HCT116 (cell line): ENCODE data around the gene DHRS2. TPM values are rescaled to one million over a fixed set of nuclear protein-coding genes. Genes with fewer than 3 reads are reported as not detected.

Experiments used
- ATAC-seq: fragments of 200-7000 bp; cut with Tn5 transposase; 2 replicates; pipeline ENCODE4 v1.9.1; 2020; ENCODE audit warnings: mild to moderate bottlenecking, moderate library complexity
- BruUV-seq: library from RNA; stranded (reverse); fragments of 400-500 nt; replicated peaks from 2 replicates; lab custom pipeline; 2021; lab: Mats Ljungman, UMichigan
- CTCF ChIA-PET: fragments of 300-600 bp; sonication (Branson Sonifier 250); formaldehyde crosslinking; loops from one replicate; lab custom pipeline; 2021; ENCODE audit warnings: antibody characterized with exemption; lab: Charles Lee
- POLR2A ChIA-PET: fragments of 300-600, 350-600 bp; sonication (Branson Sonifier 250); formaldehyde crosslinking; loops from one replicate; lab custom pipeline; 2021; ENCODE audit warnings: antibody characterized with exemption; lab: Charles Lee
- RAD21 ChIA-PET, 2 experiments: fragments of 300-600 bp; sonication (Branson Sonifier 250); formaldehyde crosslinking; loops; one replicate each; lab custom pipeline; 2023; ENCODE audit warnings: low total read pairs in 2 of 2; ENCODE audit not compliant: uncharacterized antibody in 2 of 2, unreplicated experiment in 2 of 2, low non-redundant PET in 1 of 2; lab: Charles Lee
- DNase-seq: peaks from one replicate; pipeline ENCODE4 v3.0.0-alpha.2; 2010; ENCODE audit warnings: low read depth, low spot score
- H2AFZ ChIP-seq: fragments of 200-600 bp; shearing (Covaris generic), sonication (generic); 2 replicates; pipeline ENCODE4 v1.6.1; 2017; ENCODE audit warnings: low read depth, mixed run types, mixed read lengths, antibody characterized with exemption, low read length; ENCODE audit not compliant: poor library complexity, severe bottlenecking
- H3K27ac ChIP-seq: 2 replicates; pipeline ENCODE4 v1.5.1; 2012; ENCODE audit warnings: low read depth, low read length
- H3K27me3 ChIP-seq: fragments of 200-600 bp; sonication (generic); 2 replicates; pipeline ENCODE4 v1.6.1; 2016; ENCODE audit warnings: mixed run types, low read length, mixed read lengths; ENCODE audit not compliant: insufficient read depth
- H3K36me3 ChIP-seq, 2 experiments: fragments of 200-500 bp in 1 of 2; fragments of 200-600 bp in 1 of 2; sonication (Bioruptor generic) in 1 of 2; sonication (generic) in 1 of 2; 2 replicates each; pipeline versions ENCODE4 v1.5.1 to v1.6.1; 2014 to 2016; ENCODE audit warnings: low read length in 2 of 2, inconsistent platforms in 1 of 2, mixed read lengths in 1 of 2, mixed run types in 1 of 2; ENCODE audit not compliant: insufficient read depth in 2 of 2, control insufficient read depth in 1 of 2
- H3K4me1 ChIP-seq, 2 experiments: fragments of 200-600 bp in 1 of 2; sonication (generic) in 1 of 2; 2 replicates each; pipeline versions ENCODE4 v1.5.1 to v1.6.1; 2012 to 2017; ENCODE audit warnings: low read length in 2 of 2, inconsistent platforms in 1 of 2, mild to moderate bottlenecking in 1 of 2, mixed read lengths in 1 of 2, mixed run types in 1 of 2, moderate library complexity in 1 of 2; ENCODE audit not compliant: insufficient read depth in 2 of 2, control insufficient read depth in 1 of 2
- H3K4me2 ChIP-seq: fragments of 200-600 bp; sonication (generic); 2 replicates; pipeline ENCODE4 v1.6.1; 2017; ENCODE audit warnings: mixed run types, low read length, mixed read lengths
- H3K4me3 ChIP-seq, 2 experiments: fragments of 200-600 bp in 1 of 2; sonication (generic) in 1 of 2; replicated peaks in 1 of 2; 2 replicates each; pipeline ENCODE4 v1.5.1; 2011 to 2016; ENCODE audit warnings: low read length in 2 of 2, control low read depth in 1 of 2, low read depth in 1 of 2, mild to moderate bottlenecking in 1 of 2, mixed read lengths in 1 of 2, mixed run types in 1 of 2
- H3K79me2 ChIP-seq: fragments of 200-600 bp; sonication (generic); 2 replicates; pipeline ENCODE4 v1.6.1; 2017; ENCODE audit warnings: mild to moderate bottlenecking, mixed run types, low read length, moderate library complexity, mixed read lengths; ENCODE audit not compliant: insufficient read depth
- H3K9ac ChIP-seq: fragments of 200-600 bp; sonication (generic); 2 replicates; pipeline ENCODE4 v1.6.1; 2016; ENCODE audit warnings: low read length, mixed read lengths
- H3K9me2 ChIP-seq: fragments of 200-600 bp; sonication (generic), shearing (Covaris generic); 2 replicates; pipeline ENCODE4 v1.6.1; 2017; ENCODE audit warnings: mixed run types, mild to moderate bottlenecking, moderate library complexity; ENCODE audit not compliant: insufficient read depth
- H3K9me3 ChIP-seq, 2 experiments: fragments of 200-500 bp in 1 of 2; fragments of 200-600 bp in 1 of 2; sonication (Bioruptor generic) in 1 of 2; sonication (generic) in 1 of 2; 2 replicates each; pipeline ENCODE4 v1.6.1; 2014 to 2017; ENCODE audit warnings: low read length in 2 of 2, mixed read lengths in 2 of 2, inconsistent platforms in 1 of 2, low read depth in 1 of 2, mild to moderate bottlenecking in 1 of 2, mixed run types in 1 of 2, moderate library complexity in 1 of 2; ENCODE audit not compliant: control insufficient read depth in 1 of 2, insufficient read depth in 1 of 2
- H4K20me1 ChIP-seq: fragments of 200-600 bp; sonication (generic), shearing (Covaris generic); 2 replicates; pipeline ENCODE4 v1.6.1; 2017; ENCODE audit warnings: mixed run types, mild to moderate bottlenecking, moderate library complexity; ENCODE audit not compliant: insufficient read depth
- CTCF ChIP-seq, 3 experiments: fragments of 200-600 bp in 1 of 3; sonication (generic) in 1 of 3; IDR thresholded peaks in 2 of 3; conservative IDR thresholded peaks in 1 of 3; 2 replicates each; pipeline ENCODE4 v1.5.1; 2012 to 2017; ENCODE audit warnings: low read depth in 2 of 3, low read length in 2 of 3, antibody characterized with exemption in 1 of 3, borderline replicate concordance in 1 of 3, control low read depth in 1 of 3, mild to moderate bottlenecking in 1 of 3, mixed read lengths in 1 of 3, mixed run types in 1 of 3, moderate library complexity in 1 of 3; ENCODE audit not compliant: insufficient read depth in 1 of 3
- EGR1 ChIP-seq: IDR thresholded peaks from 2 replicates; pipeline ENCODE4 v1.6.1; 2012; ENCODE audit warnings: low read depth
- EZH2 ChIP-seq: fragments of 200-600 bp; sonication (generic); IDR thresholded peaks from 2 replicates; pipeline ENCODE4 v1.6.1; 2017; ENCODE audit warnings: antibody characterized with exemption, mixed run types
- EZH2phosphoT487 ChIP-seq: fragments of 200-600 bp; IDR thresholded peaks from 2 replicates; pipeline ENCODE4 v1.6.1; 2018; ENCODE audit warnings: antibody characterized with exemption, borderline replicate concordance
- JUND ChIP-seq: IDR thresholded peaks from 2 replicates; pipeline ENCODE4 v1.6.1; 2012
- MAX ChIP-seq: IDR thresholded peaks from 2 replicates; pipeline ENCODE4 v1.6.1; 2012
- REST ChIP-seq: IDR thresholded peaks from 2 replicates; pipeline ENCODE4 v1.6.1; 2012; ENCODE audit warnings: low read depth
- SIN3A ChIP-seq: IDR thresholded peaks from 2 replicates; pipeline ENCODE4 v1.6.1; 2012; ENCODE audit warnings: low read depth
- SRF ChIP-seq: IDR thresholded peaks from 2 replicates; pipeline ENCODE4 v1.6.1; 2012; ENCODE audit warnings: low read depth
- ZBTB33 ChIP-seq: IDR thresholded peaks from 2 replicates; pipeline ENCODE4 v1.6.1; 2011; ENCODE audit warnings: mild to moderate bottlenecking, low read length, moderate library complexity; ENCODE audit not compliant: insufficient replicate concordance; ENCODE audit errors: extremely low read depth
- ZNF274 ChIP-seq: fragments of 200-500 bp; sonication (Bioruptor generic); IDR thresholded peaks from 2 replicates; pipeline ENCODE4 v1.6.1; 2014; ENCODE audit warnings: mild to moderate bottlenecking, low read depth, low read length, inconsistent platforms
- intact Hi-C: fragments of 100-400 bp; cut with micrococcal nuclease; formaldehyde crosslinking; loops from 2 replicates; pipeline ENCODE4 v1.10.0; 2022
- total RNA-seq: library from RNA; stranded (reverse); gene quantifications from one replicate; pipeline ENCODE4 v1.2.1, GENCODE V29; 2021; ENCODE audit not compliant: unreplicated experiment

Gene DHRS2
- total RNA-seq, 1 experiment from 2014 or later = 10.0 TPM

- DNase-seq = no peak
- BruUV-seq = no TSS peak
- H3K4me3 ChIP-seq = no peak overlapping the region
- H3K79me2 ChIP-seq = no peaks in the 10 kb centered on the region
- ChIA-PET POLR2A (no interaction called here), CTCF (interaction anchor here (1.0 kb wide), 1 partner anchor 17 kb away, joined by 4 read pairs; no protein-coding TSS in a partner anchor), RAD21 (no interaction called here)
- no peak overlapping the region for H2AFZ ChIP-seq
- no peaks in the 10 kb centered on the region for H3K27me3 ChIP-seq
- no peaks in the 10 kb centered on the region for H3K9me3 ChIP-seq
- no peaks in the 10 kb centered on the region for H3K36me3 ChIP-seq
- H4K20me1 ChIP-seq = no peaks in the 10 kb centered on the region
- H3K9me2 ChIP-seq = no peaks in the 10 kb centered on the region
- peaks cover 0 to 6% of the 10 kb centered on the region in 2 experiments; a peak in 1 of 4 replicates for H3K4me1 ChIP-seq
- intact Hi-C loops = no loop called here
- no peak overlapping the region for H3K4me2 ChIP-seq
- no peak for ATAC-seq
- no peak overlapping the region for H3K9ac ChIP-seq
- no peak for TF ChIP-seq EZH2phosphoT487
- TF ChIP-seq CTCF (IDR thresholded peaks at IDR 0.05 in 2 of 3, conservative IDR thresholded peaks at IDR 0.05 in 1 of 3; ENCODE audit: borderline replicate concordance in 1 of 3, insufficient read depth in 1 of 3, low read depth in 2 of 3, low read length in 2 of 3) = no peak
- no peak for TF ChIP-seq JUND
- no peak for TF ChIP-seq MAX
- no peak for TF ChIP-seq ZNF274
- no peak for TF ChIP-seq EZH2
- no peak for TF ChIP-seq SIN3A
- no peak for TF ChIP-seq REST
- TF ChIP-seq ZBTB33 = no peak
- no peak for TF ChIP-seq EGR1
- no peak for TF ChIP-seq SRF
- H3K27ac ChIP-seq = no peak overlapping the region
Measured at GRCh38 chr14:23605931-23606585, 30.1 kb upstream of the DHRS2 start.
